CD4-positive, CD25-positive, alpha-beta regulatory T cell (primary cell): Measurements from ENCODE around the gene ASTL. TPM values are rescaled to one million over a fixed set of nuclear protein-coding genes. Genes with fewer than 3 reads are reported as not detected.

Experiments used
- ATAC-seq, 2 donors: fragments of 150-1000 bp; cut with Tn5 transposase; one replicate each; pipeline ENCODE4 v1.10.0; 2021; ENCODE audit warnings: low read depth in 2 of 2, moderate number of reproducible peaks in 2 of 2, moderate library complexity in 1 of 2
- DNase-seq, 3 donors: peaks; one replicate each; pipeline versions ENCODE4 v3.0.0 to v3.0.0-alpha.2; 2012 to 2022; ENCODE audit warnings: mixed read lengths in 1 of 3
- H3K27ac ChIP-seq: one replicate; pipeline ENCODE4 v1.7.0; 2013; ENCODE audit warnings: mild to moderate bottlenecking, low read length; ENCODE audit not compliant: insufficient read depth, poor library complexity, severe bottlenecking
- H3K27me3 ChIP-seq: one replicate; pipeline ENCODE4 v1.7.0; 2013; ENCODE audit warnings: low read length; ENCODE audit not compliant: control insufficient read depth, insufficient read depth
- H3K36me3 ChIP-seq: one replicate; pipeline ENCODE4 v1.7.0; 2013; ENCODE audit warnings: mild to moderate bottlenecking, low read length, moderate library complexity; ENCODE audit not compliant: control insufficient read depth, insufficient read depth
- H3K4me1 ChIP-seq: 2 replicates; pipeline ENCODE4 v1.7.0; 2013; ENCODE audit warnings: mild to moderate bottlenecking, low read length; ENCODE audit not compliant: insufficient read depth, control insufficient read depth, poor library complexity, severe bottlenecking
- H3K4me3 ChIP-seq: one replicate; pipeline ENCODE4 v1.7.0; 2013; ENCODE audit warnings: low read depth, mild to moderate bottlenecking, low read length, moderate library complexity
- H3K9me3 ChIP-seq, 2 experiments: 1 replicate in 1 of 2; 2 replicates in 1 of 2; pipeline ENCODE4 v1.7.0; 2013; ENCODE audit warnings: low read length in 2 of 2, mild to moderate bottlenecking in 1 of 2, moderate library complexity in 1 of 2; ENCODE audit not compliant: control insufficient read depth in 2 of 2
- H3K27ac Mint-ChIP-seq, 3 donors: one replicate each; pipeline ENCODE4 v1.8.0; 2020 to 2022; ENCODE audit warnings: mild to moderate bottlenecking in 3 of 3, mixed read lengths in 3 of 3, moderate library complexity in 2 of 3
- H3K27me3 Mint-ChIP-seq: one replicate; pipeline ENCODE4 v1.8.0; 2022; ENCODE audit warnings: mild to moderate bottlenecking, mixed read lengths
- H3K36me3 Mint-ChIP-seq: one replicate; pipeline ENCODE4 v1.8.0; 2020; ENCODE audit warnings: mixed read lengths
- H3K4me1 Mint-ChIP-seq, 4 donors: one replicate each; pipeline ENCODE4 v1.8.0; 2020 to 2022; ENCODE audit warnings: mixed read lengths in 4 of 4, mild to moderate bottlenecking in 1 of 4
- H3K4me3 Mint-ChIP-seq, 4 donors: one replicate each; pipeline ENCODE4 v1.8.0; 2020 to 2022; ENCODE audit warnings: mild to moderate bottlenecking in 4 of 4, mixed read lengths in 4 of 4, moderate library complexity in 3 of 4
- H3K9me3 Mint-ChIP-seq, 7 donors: one replicate each; pipeline ENCODE4 v1.8.0; 2020 to 2022; ENCODE audit warnings: mixed read lengths in 7 of 7, mild to moderate bottlenecking in 3 of 7, moderate library complexity in 2 of 7
- polyA plus RNA-seq, 4 donors: library from polyadenylated mRNA; unstranded; fragments of 300-500 nt; fragmentation: Illumina TruSeq; gene quantifications; one replicate each; pipeline ENCODE4 v1.2.3, GENCODE V29; 2021
- total RNA-seq: library from RNA; stranded (reverse); gene quantifications from one replicate; pipeline ENCODE4 v1.2.3, GENCODE V29; 2022

The ASTL gene
- total and polyA plus RNA-seq, 5 donors from 2014 or later = 0.23 to 9.7 (median 0.39) TPM; not detected in 2

GRCh38 chr2:96147593-96148201 is 9.4 kb upstream of the ASTL start:
- DNase-seq = peak in 1 of 3 donors; percentile 42
- no peak for ATAC-seq
- Histone ChIP-seq H3K4me1 (peaks cover 64% of the 10 kb centered on the region), H3K4me3 (peak overlapping the region; percentile 26), H3K9me3 (no peaks in the 10 kb centered on the region), H3K27ac (peak overlapping the region; percentile 100), H3K36me3 (peaks cover 7% of the 10 kb centered on the region), H3K27me3 (no peaks in the 10 kb centered on the region)
- Mint-ChIP-seq H3K36me3 (no peaks in the 10 kb centered on the region), H3K27ac (peak overlapping the region; percentile 98 to 100 (median 100)), H3K4me1 (peaks cover 10 to 84% (median 35%) of the 10 kb centered on the region in 4 donors), H3K9me3 (peaks cover 0 to 2% (median 0%) of the 10 kb centered on the region in 7 donors), H3K4me3 (peak overlapping the region; percentile 68 to 94 (median 90)), H3K27me3 (peaks cover 12% of the 10 kb centered on the region)

GRCh38 chr2:96146881-96147592 is 8.7 kb upstream of the ASTL start:
- Mint-ChIP-seq H3K4me3 (peak overlapping the region; percentile 49 to 94 (median 90)), H3K27me3 (peaks cover 12% of the 10 kb centered on the region), H3K9me3 (peaks cover 0 to 2% (median 0%) of the 10 kb centered on the region in 7 donors), H3K4me1 (peaks cover 13 to 86% (median 36%) of the 10 kb centered on the region in 4 donors), H3K27ac (peak overlapping the region; percentile 98 to 100 (median 100)), H3K36me3 (peaks cover 2% of the 10 kb centered on the region)
- peaks cover 7% of the 10 kb centered on the region for H3K36me3 ChIP-seq
- peaks cover 70% of the 10 kb centered on the region for H3K4me1 ChIP-seq
- H3K27ac ChIP-seq = peak overlapping the region; percentile 100
- peak overlapping the region; percentile 72 for H3K4me3 ChIP-seq
- no peaks in the 10 kb centered on the region for H3K9me3 ChIP-seq
- ATAC-seq = no peak
- no peak for DNase-seq
- H3K27me3 ChIP-seq = no peaks in the 10 kb centered on the region

- Histone ChIP-seq H3K9me3 (no peaks in the 10 kb centered on the region), H3K4me3 (peak overlapping the region; percentile 72), H3K27ac (peak overlapping the region; percentile 100), H3K27me3 (no peaks in the 10 kb centered on the region), H3K4me1 (peaks cover 70% of the 10 kb centered on the region), H3K36me3 (peaks cover 7% of the 10 kb centered on the region)
- peak; percentile 82 to 95 (median 94) for DNase-seq
- Mint-ChIP-seq H3K36me3 (peaks cover 5% of the 10 kb centered on the region), H3K9me3 (peaks cover 0 to 2% (median 0%) of the 10 kb centered on the region in 7 donors), H3K27me3 (peaks cover 12% of the 10 kb centered on the region), H3K27ac (peak overlapping the region; percentile 98 to 100 (median 100)), H3K4me1 (peaks cover 17 to 84% (median 35%) of the 10 kb centered on the region in 4 donors), H3K4me3 (peak overlapping the region; percentile 49 to 94 (median 90))
- ATAC-seq = peak; percentile 48 to 52
These were observed 8.0 kb upstream of the ASTL start for GRCh38 chr2:96146153-96146880.

GRCh38 chr2:96145848-96146152 is 7.5 kb upstream of the ASTL start:
- DNase-seq (no peak), ATAC-seq (no peak)
- H3K4me1 ChIP-seq = peaks cover 65% of the 10 kb centered on the region
- Mint-ChIP-seq H3K27me3 (peaks cover 12% of the 10 kb centered on the region), H3K4me1 (peaks cover 17 to 83% (median 33%) of the 10 kb centered on the region in 4 donors), H3K9me3 (peaks cover 0 to 2% (median 0%) of the 10 kb centered on the region in 7 donors), H3K27ac (peak overlapping the region; percentile 98 to 100 (median 100)), H3K4me3 (peak overlapping the region; percentile 49 to 94 (median 90)), H3K36me3 (peaks cover 5% of the 10 kb centered on the region)
- no peaks in the 10 kb centered on the region for H3K27me3 ChIP-seq
- peak overlapping the region; percentile 72 for H3K4me3 ChIP-seq
- H3K36me3 ChIP-seq = peaks cover 7% of the 10 kb centered on the region
- H3K9me3 ChIP-seq = no peaks in the 10 kb centered on the region
- H3K27ac ChIP-seq = peak overlapping the region; percentile 100

GRCh38 chr2:96145036-96145847 is 6.9 kb upstream of the ASTL start, which contains the start of gene DUSP2:
DUSP2 (minus strand) TSS chr2:96145440; CDS start chr2:96145354, 86 bp downstream.
- peaks cover 17 to 78% (median 33%) of the 10 kb centered on the region in 4 donors for H3K4me1 Mint-ChIP-seq
- Histone ChIP-seq H3K4me3 (peak within 1 kb of the TSS; percentile 82), H3K9me3 (no peaks in the 10 kb centered on the region), H3K36me3 (peaks cover 7% of the 10 kb centered on the region), H3K4me1 (peaks cover 65% of the 10 kb centered on the region), H3K27me3 (no peaks in the 10 kb centered on the region), H3K27ac (peak within 1 kb of the TSS; percentile 100)
- DNase-seq = peak; percentile 85 to 96 (median 88)
- ATAC-seq = peak; percentile 50 to 55
- peaks cover 12% of the 10 kb centered on the region for H3K27me3 Mint-ChIP-seq
- peaks cover 0 to 2% (median 0%) of the 10 kb centered on the region in 7 donors for H3K9me3 Mint-ChIP-seq
- H3K36me3 Mint-ChIP-seq = peaks cover 5% of the 10 kb centered on the region
- peak within 1 kb of the TSS; percentile 98 to 100 (median 100) for H3K27ac Mint-ChIP-seq
- peak within 1 kb of the TSS; percentile 94 to 98 (median 96) for H3K4me3 Mint-ChIP-seq

- ATAC-seq (no peak), DNase-seq (peak; percentile 44 to 61 (median 54))
- peaks cover 17 to 72% (median 33%) of the 10 kb centered on the region in 4 donors for H3K4me1 Mint-ChIP-seq
- peak overlapping the region; percentile 91 to 98 (median 96) for H3K27ac Mint-ChIP-seq
- peaks cover 5% of the 10 kb centered on the region for H3K36me3 Mint-ChIP-seq
- no peaks in the 10 kb centered on the region for H3K9me3 ChIP-seq
- peaks cover 0 to 2% (median 0%) of the 10 kb centered on the region in 7 donors for H3K9me3 Mint-ChIP-seq
- H3K4me3 Mint-ChIP-seq = peak overlapping the region; percentile 94 to 98 (median 96)
- H3K27me3 Mint-ChIP-seq = peaks cover 12% of the 10 kb centered on the region
- H3K36me3 ChIP-seq = peaks cover 7% of the 10 kb centered on the region
- H3K4me1 ChIP-seq = peaks cover 65% of the 10 kb centered on the region
- H3K27me3 ChIP-seq = no peaks in the 10 kb centered on the region
- peak overlapping the region; percentile 82 for H3K4me3 ChIP-seq
- peak overlapping the region; percentile 100 for H3K27ac ChIP-seq
These were observed 6.3 kb upstream of the ASTL start for GRCh38 chr2:96144481-96145035.
